Measurements from ENCODE around the gene SPACA6. TPM values are rescaled to one million over a fixed set of nuclear protein-coding genes. Genes with fewer than 3 reads are reported as not detected.

The SPACA6 gene
- 7.0 and 8.0 TPM in 2 replicates for total RNA-seq

GRCh38 chr19:51693260-51693659, at the start of gene SPACA6:
SPACA6 (plus strand) TSS chr19:51693330; CDS start chr19:51693527, 197 bp downstream.

GRCh38 chr19:51646730-51647129, 46.4 kb upstream of the SPACA6 start, which contains the start of gene SIGLEC14:
SIGLEC14 (minus strand) TSS chr19:51646825; CDS start chr19:51646759, 66 bp downstream.

GRCh38 chr19:51751655-51752054, 58.5 kb downstream of the SPACA6 start, which contains the start of gene FPR1:
FPR1 (minus strand) TSS chr19:51751878; CDS start chr19:51746994, 4,884 bp downstream.

Small RNA genes lying within 50 kb of the gene (small RNA-seq; reads per million reads assigned to genes)
- gene AC018755.2 (not detected), gene MIR125A (not detected), gene MIR99B (not detected), gene MIRLET7E (not detected)

Other genes with a start within 250 kb of the SPACA6 start
- not detected in 2 replicates for gene SIGLEC8, start 234.9 kb upstream of the SPACA6 start, total RNA-seq
- not detected in 2 replicates for gene CEACAM18, start 214.8 kb upstream of the SPACA6 start, total RNA-seq
- not detected in 2 replicates for gene SIGLEC12, start 191.5 kb upstream of the SPACA6 start, total RNA-seq
- gene SIGLEC6, start 161.7 kb upstream of the SPACA6 start, total RNA-seq, result not detected in 2 replicates
- 9.6 and 14.4 TPM in 2 replicates for gene ZNF175, start 122.0 kb upstream of the SPACA6 start, total RNA-seq
- gene SIGLEC5, start 62.9 kb upstream of the SPACA6 start, total RNA-seq, result not detected in 2 replicates
- 0.14 TPM in 1 of 2 replicates, not detected in the other for gene SIGLEC14, start 46.5 kb upstream of the SPACA6 start, total RNA-seq
- not detected in 2 replicates for gene HAS1, start 30.7 kb downstream of the SPACA6 start, total RNA-seq
- gene FPR1, start 58.5 kb downstream of the SPACA6 start, total RNA-seq, result not detected in 2 replicates
- gene FPR2, start 67.8 kb downstream of the SPACA6 start, total RNA-seq, result not detected in 2 replicates
- gene FPR3, start 101.8 kb downstream of the SPACA6 start, total RNA-seq, result not detected in 2 replicates
- gene ZNF577, start 194.6 kb downstream of the SPACA6 start, total RNA-seq, result 4.8 and 7.4 TPM in 2 replicates
- 9.0 and 10.4 TPM in 2 replicates for gene ZNF649, start 211.7 kb downstream of the SPACA6 start, total RNA-seq
- gene ZNF613, start 234.1 kb downstream of the SPACA6 start, total RNA-seq, result 4.9 and 5.5 TPM in 2 replicates